Testis (tissue), 2 donors: ENCODE data around the gene CIDEB.

ENCODE experiments used
- CTCF ChIP-seq, 3 experiments: fragments of 450-650 bp in 2 of 3; fragments of 200-600 bp in 1 of 3; sonication (generic) in 1 of 3; IDR thresholded peaks; one replicate each; pipeline ENCODE4 v1.5.1; 2016 to 2019; ENCODE audit warnings: antibody characterized with exemption in 3 of 3, mild to moderate bottlenecking in 2 of 3, moderate library complexity in 1 of 3
- POLR2A ChIP-seq: fragments of 450-650 bp; IDR thresholded peaks from one replicate; pipeline ENCODE4 v1.6.1; 2017; ENCODE audit warnings: antibody characterized with exemption, mild to moderate bottlenecking, moderate library complexity

GRCh38 chr14:24349742-24350141 is 42.0 kb upstream of the CIDEB start:
- TF ChIP-seq CTCF (IDR thresholded peaks at IDR 0.05), result no peak
- TF ChIP-seq POLR2A, result no peak
